WERI-Rb-1 (cell line): Measurements from ENCODE around the gene FAM217B.

ENCODE experiments used
- DNase-seq: peaks from one replicate; pipeline ENCODE4 v3.0.0-alpha.2; 2020
- H3K27ac ChIP-seq: fragments of 250-450 bp; sonication (Bioruptor Pico); 2 replicates; pipeline ENCODE4 v1.5.1; 2020; ENCODE audit warnings: mild to moderate bottlenecking, moderate library complexity
- H3K27me3 ChIP-seq: fragments of 250-450 bp; sonication (Bioruptor Pico); 2 replicates; pipeline ENCODE4 v1.5.1; 2021; ENCODE audit warnings: mild to moderate bottlenecking, low read depth, moderate library complexity; ENCODE audit not compliant: insufficient read depth, severe bottlenecking
- H3K36me3 ChIP-seq: fragments of 250-450 bp; sonication (Bioruptor Pico); 2 replicates; pipeline ENCODE4 v1.5.1; 2020; ENCODE audit warnings: mild to moderate bottlenecking, moderate library complexity
- H3K4me3 ChIP-seq: 2 replicates; pipeline ENCODE4 v1.5.1; 2011; ENCODE audit warnings: low read depth, mild to moderate bottlenecking, control low read depth, low read length
- H3K9me3 ChIP-seq: fragments of 250-450 bp; sonication (Bioruptor Pico); 2 replicates; pipeline ENCODE4 v1.5.1; 2021; ENCODE audit warnings: mild to moderate bottlenecking, moderate library complexity; ENCODE audit not compliant: severe bottlenecking
- TF ChIP-seq, protein P1 (sequence below): IDR thresholded peaks from 2 replicates; pipeline ENCODE4 v1.5.1; 2011; ENCODE audit warnings: low read depth, mild to moderate bottlenecking, control low read depth, inconsistent platforms, low read length

FAM217B gene

DNA sequence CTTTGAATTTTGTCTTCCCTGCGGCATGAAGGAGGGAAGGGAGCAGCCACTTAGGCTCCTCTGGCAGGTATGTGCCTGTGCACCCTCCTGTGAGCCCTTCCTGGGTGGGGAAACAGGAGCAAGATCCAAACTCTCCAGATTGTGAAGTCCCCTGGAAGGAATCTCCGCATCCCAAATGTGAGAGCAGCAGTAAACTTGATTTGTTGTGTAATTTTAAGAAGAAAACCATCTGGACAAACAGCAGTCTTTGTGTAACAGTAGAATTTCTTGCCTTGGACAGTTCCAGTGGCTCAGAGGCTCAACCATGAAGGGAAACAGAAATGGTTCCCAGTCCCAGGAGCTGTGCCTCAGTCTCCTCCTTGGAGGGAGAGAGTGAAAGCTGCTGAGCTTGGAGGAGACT lies 57.7 kb downstream of the FAM217B start:
- no peak for DNase-seq
- no peak overlapping the region for H3K4me3 ChIP-seq
- H3K9me3 ChIP-seq = no peaks in the 10 kb centered on the region
- no peaks in the 10 kb centered on the region for H3K27me3 ChIP-seq
- H3K36me3 ChIP-seq = no peaks in the 10 kb centered on the region
- TF ChIP-seq, protein P1, sequence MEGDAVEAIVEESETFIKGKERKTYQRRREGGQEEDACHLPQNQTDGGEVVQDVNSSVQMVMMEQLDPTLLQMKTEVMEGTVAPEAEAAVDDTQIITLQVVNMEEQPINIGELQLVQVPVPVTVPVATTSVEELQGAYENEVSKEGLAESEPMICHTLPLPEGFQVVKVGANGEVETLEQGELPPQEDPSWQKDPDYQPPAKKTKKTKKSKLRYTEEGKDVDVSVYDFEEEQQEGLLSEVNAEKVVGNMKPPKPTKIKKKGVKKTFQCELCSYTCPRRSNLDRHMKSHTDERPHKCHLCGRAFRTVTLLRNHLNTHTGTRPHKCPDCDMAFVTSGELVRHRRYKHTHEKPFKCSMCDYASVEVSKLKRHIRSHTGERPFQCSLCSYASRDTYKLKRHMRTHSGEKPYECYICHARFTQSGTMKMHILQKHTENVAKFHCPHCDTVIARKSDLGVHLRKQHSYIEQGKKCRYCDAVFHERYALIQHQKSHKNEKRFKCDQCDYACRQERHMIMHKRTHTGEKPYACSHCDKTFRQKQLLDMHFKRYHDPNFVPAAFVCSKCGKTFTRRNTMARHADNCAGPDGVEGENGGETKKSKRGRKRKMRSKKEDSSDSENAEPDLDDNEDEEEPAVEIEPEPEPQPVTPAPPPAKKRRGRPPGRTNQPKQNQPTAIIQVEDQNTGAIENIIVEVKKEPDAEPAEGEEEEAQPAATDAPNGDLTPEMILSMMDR = no peak
- H3K27ac ChIP-seq = no peak overlapping the region
